A673 (cell line): ENCODE measurements around the gene PPIL6. TPM values are rescaled to one million over a fixed set of nuclear protein-coding genes. Genes with fewer than 3 reads are reported as not detected.

ENCODE experiments used
- BruUV-seq: library from RNA; stranded (reverse); fragments of 400-500 nt; replicated peaks from 2 replicates; lab custom pipeline; 2021; lab: Mats Ljungman, UMichigan
- CTCF ChIA-PET: fragments of 300-600 bp; sonication (Branson Sonifier 250); formaldehyde crosslinking; loops from one replicate; lab custom pipeline; 2022; ENCODE audit warnings: antibody characterized with exemption; lab: Charles Lee
- POLR2A ChIA-PET: fragments of 300-600 bp; sonication (Branson Sonifier 250); formaldehyde crosslinking; loops from one replicate; lab custom pipeline; 2022; ENCODE audit warnings: antibody characterized with exemption; ENCODE audit not compliant: low non-redundant PET; lab: Charles Lee
- DNase-seq: peaks from one replicate; pipeline ENCODE4 v3.0.0-alpha.2; 2015; ENCODE audit warnings: low spot score
- H3K27ac ChIP-seq: fragments of 200-600 bp; sonication (generic); 2 replicates; pipeline ENCODE4 v1.5.1; 2016; ENCODE audit warnings: mixed run types, low read depth, mild to moderate bottlenecking, mixed read lengths, antibody characterized with exemption, low read length; ENCODE audit not compliant: poor library complexity, severe bottlenecking
- H3K27me3 ChIP-seq: fragments of 200-600 bp; sonication (generic); replicated peaks from 2 replicates; pipeline ENCODE4 v1.6.1; 2017; ENCODE audit warnings: mixed run types, low read depth, mild to moderate bottlenecking, mixed read lengths, antibody characterized with exemption, low read length; ENCODE audit not compliant: insufficient read depth, poor library complexity
- H3K36me3 ChIP-seq: fragments of 200-600 bp; sonication (generic); 2 replicates; pipeline ENCODE4 v1.6.1; 2016; ENCODE audit warnings: mixed run types, mild to moderate bottlenecking, mixed read lengths, antibody characterized with exemption, low read length; ENCODE audit not compliant: insufficient read depth, poor library complexity, severe bottlenecking
- H3K4me1 ChIP-seq: fragments of 200-600 bp; sonication (generic); 2 replicates; pipeline ENCODE4 v1.6.1; 2017; ENCODE audit warnings: mixed run types, mild to moderate bottlenecking, mixed read lengths, antibody characterized with exemption, low read length; ENCODE audit not compliant: insufficient read depth, poor library complexity, severe bottlenecking
- H3K4me3 ChIP-seq: fragments of 200-600 bp; sonication (generic); 2 replicates; pipeline ENCODE4 v1.5.1; 2016; ENCODE audit warnings: low read depth, mixed run types, mild to moderate bottlenecking, mixed read lengths, low read length; ENCODE audit not compliant: poor library complexity, severe bottlenecking
- H3K9me3 ChIP-seq: fragments of 200-600 bp; sonication (generic); 2 replicates; pipeline ENCODE4 v1.6.1; 2016; ENCODE audit warnings: mixed run types, low read depth, mild to moderate bottlenecking, mixed read lengths, antibody characterized with exemption, low read length; ENCODE audit not compliant: poor library complexity, severe bottlenecking
- EZH2 ChIP-seq: fragments of 200-600 bp; sonication (generic); IDR thresholded peaks from 2 replicates; pipeline ENCODE4 v1.6.1; 2017; ENCODE audit warnings: borderline replicate concordance, low read depth, mild to moderate bottlenecking, mixed read lengths, antibody characterized with exemption, low read length; ENCODE audit not compliant: poor library complexity, severe bottlenecking
- intact Hi-C: fragments of 100-400 bp; cut with micrococcal nuclease; formaldehyde crosslinking; loops from one replicate; pipeline ENCODE4 v1.10.0; 2022; ENCODE audit not compliant: unreplicated experiment
- total RNA-seq: library from RNA; stranded (reverse); gene quantifications from 2 replicates; pipeline ENCODE4 v1.2.3, GENCODE V29; 2021
- TF ChIP-seq, protein P1 (sequence below): fragments of 300-800, 200-600 bp; sonication (generic); conservative IDR thresholded peaks from 2 replicates; pipeline ENCODE4 v1.5.1; 2017; ENCODE audit warnings: low read depth, mild to moderate bottlenecking, antibody characterized with exemption, low read length, moderate library complexity, mixed read lengths

The PPIL6 gene
- total RNA-seq, 1 experiment from 2014 or later, result 1.8 TPM

DNA sequence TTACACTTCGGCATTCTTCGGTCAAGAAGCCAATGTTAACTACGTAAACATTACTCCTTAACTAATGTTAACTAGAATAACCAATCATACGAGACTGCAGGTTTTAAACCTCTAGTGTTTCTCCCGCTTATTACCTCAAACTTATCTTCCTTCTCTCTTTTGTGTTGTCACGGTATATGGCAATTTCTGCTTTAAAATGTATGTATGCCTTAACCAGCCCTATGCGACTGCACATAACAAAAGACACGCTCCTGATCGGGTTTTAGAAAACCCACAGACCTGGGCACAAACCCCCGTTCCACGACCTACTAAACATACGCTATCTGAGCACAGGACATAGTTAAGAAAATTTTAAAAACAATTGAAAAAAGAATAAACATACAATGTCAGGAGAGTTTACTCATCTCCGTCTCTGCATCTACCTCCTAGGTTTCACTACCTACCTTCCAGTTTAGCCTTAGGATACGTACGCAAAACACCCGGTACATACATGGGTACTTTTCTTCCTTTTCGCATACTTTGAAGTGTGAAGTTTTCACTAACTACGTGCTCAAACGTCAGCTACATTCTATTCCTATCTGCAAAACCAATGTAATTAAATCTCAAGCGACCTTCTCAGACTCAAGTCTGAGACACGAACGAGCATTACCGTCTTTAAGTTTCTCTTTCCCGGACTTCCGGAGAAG, 59.2 kb downstream of the PPIL6 start:
- peak; percentile 57 for DNase-seq
- Histone ChIP-seq H3K36me3 (peaks cover 24% of the 10 kb centered on the region), H3K4me3 (peak overlapping the region; percentile 94), H3K9me3 (no peaks in the 10 kb centered on the region), H3K4me1 (peaks cover 18% of the 10 kb centered on the region), H3K27ac (peak overlapping the region; percentile 99), H3K27me3 (no peaks in the 10 kb centered on the region)
- intact Hi-C loops, result loop anchor here (5.0 to 10.0 kb wide), 2 partner anchors 289 to 836 kb away; partner anchors contain the start of gene SESN1
- ChIA-PET CTCF (no interaction called here), POLR2A (no interaction called here)
- no peak for TF ChIP-seq EZH2
- TF ChIP-seq, protein P1, sequence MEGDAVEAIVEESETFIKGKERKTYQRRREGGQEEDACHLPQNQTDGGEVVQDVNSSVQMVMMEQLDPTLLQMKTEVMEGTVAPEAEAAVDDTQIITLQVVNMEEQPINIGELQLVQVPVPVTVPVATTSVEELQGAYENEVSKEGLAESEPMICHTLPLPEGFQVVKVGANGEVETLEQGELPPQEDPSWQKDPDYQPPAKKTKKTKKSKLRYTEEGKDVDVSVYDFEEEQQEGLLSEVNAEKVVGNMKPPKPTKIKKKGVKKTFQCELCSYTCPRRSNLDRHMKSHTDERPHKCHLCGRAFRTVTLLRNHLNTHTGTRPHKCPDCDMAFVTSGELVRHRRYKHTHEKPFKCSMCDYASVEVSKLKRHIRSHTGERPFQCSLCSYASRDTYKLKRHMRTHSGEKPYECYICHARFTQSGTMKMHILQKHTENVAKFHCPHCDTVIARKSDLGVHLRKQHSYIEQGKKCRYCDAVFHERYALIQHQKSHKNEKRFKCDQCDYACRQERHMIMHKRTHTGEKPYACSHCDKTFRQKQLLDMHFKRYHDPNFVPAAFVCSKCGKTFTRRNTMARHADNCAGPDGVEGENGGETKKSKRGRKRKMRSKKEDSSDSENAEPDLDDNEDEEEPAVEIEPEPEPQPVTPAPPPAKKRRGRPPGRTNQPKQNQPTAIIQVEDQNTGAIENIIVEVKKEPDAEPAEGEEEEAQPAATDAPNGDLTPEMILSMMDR, result no peak
- BruUV-seq, result no TSS peak

DNA sequence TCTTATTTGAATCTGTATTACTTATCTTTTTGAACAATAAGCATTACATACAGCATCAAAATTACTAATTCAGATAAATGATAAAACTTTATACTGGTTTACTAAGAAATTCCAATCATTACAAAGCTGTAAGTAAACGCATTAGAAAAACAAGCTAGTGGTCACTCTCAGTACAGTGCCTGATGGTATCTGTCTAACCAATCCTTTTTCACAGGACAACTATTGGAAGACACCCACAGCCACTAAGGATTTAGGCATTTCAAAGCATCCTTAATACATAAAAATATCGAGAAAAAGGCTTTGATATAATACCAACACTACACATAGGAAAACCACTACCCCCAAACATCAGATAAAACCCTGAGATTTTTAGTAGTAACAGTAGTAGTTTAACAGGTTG, 60.7 kb downstream of the PPIL6 start:
- intact Hi-C loops, result loop anchor here (5.0 to 10.0 kb wide), 2 partner anchors 287 to 835 kb away; partner anchors contain the start of gene SESN1
- no peak for TF ChIP-seq EZH2
- TF ChIP-seq, protein P1, result no peak
- no peak for DNase-seq
- CTCF ChIA-PET, result no interaction called here
- H3K4me3 ChIP-seq, result peak overlapping the region; percentile 94
- H3K27me3 ChIP-seq, result no peaks in the 10 kb centered on the region
- H3K36me3 ChIP-seq, result peaks cover 39% of the 10 kb centered on the region
- H3K9me3 ChIP-seq, result no peaks in the 10 kb centered on the region
- peaks cover 18% of the 10 kb centered on the region for H3K4me1 ChIP-seq
- BruUV-seq, result no TSS peak
- no peak overlapping the region for H3K27ac ChIP-seq
- POLR2A ChIA-PET, result interaction anchor here (0.5 kb wide), 1 partner anchor 787 kb away, joined by 3 read pairs; no protein-coding TSS in a partner anchor

DNA sequence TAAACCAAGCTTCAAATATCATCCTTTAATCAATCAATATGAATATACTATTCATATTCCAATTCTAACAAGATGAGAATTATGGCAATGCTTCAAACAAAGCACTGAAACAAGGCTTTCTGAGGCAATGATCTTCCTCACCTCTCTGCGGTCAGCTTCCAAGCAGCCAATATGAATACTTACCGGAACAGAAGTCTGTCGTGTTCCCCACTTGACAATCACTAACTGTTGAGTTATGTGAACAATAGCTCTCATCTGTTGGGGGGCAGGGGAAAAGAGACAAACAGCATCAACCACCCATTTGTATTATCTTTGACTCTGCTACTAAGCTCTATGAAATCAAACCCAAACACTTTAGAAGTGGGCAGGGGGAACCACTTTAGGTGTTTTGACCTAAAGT, 62.7 kb downstream of the PPIL6 start:
- TF ChIP-seq, protein P1, result no peak
- TF ChIP-seq EZH2, result no peak
- Histone ChIP-seq H3K27ac (no peak overlapping the region), H3K9me3 (no peaks in the 10 kb centered on the region), H3K27me3 (no peaks in the 10 kb centered on the region), H3K4me3 (no peak overlapping the region), H3K36me3 (peaks cover 58% of the 10 kb centered on the region), H3K4me1 (peaks cover 13% of the 10 kb centered on the region)
- no TSS peak for BruUV-seq
- intact Hi-C loops, result no loop called here
- POLR2A ChIA-PET, result no interaction called here
- DNase-seq, result no peak
- CTCF ChIA-PET, result no interaction called here
